ENCODE data around the gene PTGDR2. TPM values are rescaled to one million over a fixed set of nuclear protein-coding genes. Genes with fewer than 3 reads are reported as not detected.

PTGDR2 gene
- total RNA-seq, 1 donor from 2014 or later = not detected

- Histone ChIP-seq H3K4me1 (ENCODE audit: insufficient read depth, low read length) (no peaks in the 10 kb centered on the region), H3K36me3 (ENCODE audit: insufficient read depth, low read length) (peaks cover 60% of the 10 kb centered on the region), H3K9me3 (ENCODE audit: insufficient read depth, low read depth, low read length) (no peaks in the 10 kb centered on the region), H3K79me2 (ENCODE audit: insufficient read depth, low read length) (peaks cover 18% of the 10 kb centered on the region), H3K9ac (ENCODE audit: low read length) (no peak overlapping the region), H3K4me2 (ENCODE audit: low read length) (no peak overlapping the region), H4K20me1 (ENCODE audit: insufficient read depth, low read length) (peaks cover 64% of the 10 kb centered on the region), H3K27ac (ENCODE audit: low read depth, low read length) (peak overlapping the region; percentile 4), H2AFZ (ENCODE audit: low read depth, low read length) (no peak overlapping the region), H3K4me3 (ENCODE audit: insufficient read depth, low read depth, low read length) (no peak overlapping the region), H3K27me3 (ENCODE audit: insufficient read depth, low read length) (no peaks in the 10 kb centered on the region)
- Mint-ChIP-seq H3K4me3 (ENCODE audit: unreplicated experiment) (no peak overlapping the region), H3K9me3 (ENCODE audit: unreplicated experiment) (no peaks in the 10 kb centered on the region), H3K36me3 (ENCODE audit: low read depth, unreplicated experiment) (peaks cover 13% of the 10 kb centered on the region), H3K27me3 (ENCODE audit: low read depth, unreplicated experiment) (no peaks in the 10 kb centered on the region), H3K27ac (ENCODE audit: unreplicated experiment) (no peak overlapping the region), H3K4me1 (ENCODE audit: low read depth, unreplicated experiment) (peaks cover 3% of the 10 kb centered on the region)
- DNase-seq (ENCODE audit: low read depth) (peak; percentile 22), FAIRE-seq (no peak)
- TF ChIP-seq CTCF (IDR thresholded peaks at IDR 0.05; ENCODE audit: insufficient read depth, low read depth, low read length) = peak; percentile 99
- TF ChIP-seq EZH2 (IDR thresholded peaks at IDR 0.05; ENCODE audit: insufficient read depth, low read length) = no peak
Measured at GRCh38 chr11:60899046-60899936, 43.5 kb upstream of the PTGDR2 start.

GRCh38 chr11:60897496-60897895 lies 41.7 kb upstream of the PTGDR2 start:
- H3K4me2 ChIP-seq (ENCODE audit: low read length) = no peak overlapping the region
- H3K27ac ChIP-seq (ENCODE audit: low read depth, low read length) = no peak overlapping the region
- H3K36me3 ChIP-seq (ENCODE audit: insufficient read depth, low read length) = peaks cover 62% of the 10 kb centered on the region
- Mint-ChIP-seq H3K4me3 (ENCODE audit: unreplicated experiment) (no peak overlapping the region), H3K4me1 (ENCODE audit: low read depth, unreplicated experiment) (no peaks in the 10 kb centered on the region), H3K27me3 (ENCODE audit: low read depth, unreplicated experiment) (no peaks in the 10 kb centered on the region), H3K9me3 (ENCODE audit: unreplicated experiment) (no peaks in the 10 kb centered on the region), H3K27ac (ENCODE audit: unreplicated experiment) (no peak overlapping the region), H3K36me3 (ENCODE audit: low read depth, unreplicated experiment) (peaks cover 14% of the 10 kb centered on the region)
- H3K27me3 ChIP-seq (ENCODE audit: insufficient read depth, low read length) = no peaks in the 10 kb centered on the region
- H2AFZ ChIP-seq (ENCODE audit: low read depth, low read length) = no peak overlapping the region
- no peak overlapping the region for H3K9ac ChIP-seq (ENCODE audit: low read length)
- TF ChIP-seq CTCF (IDR thresholded peaks at IDR 0.05; ENCODE audit: insufficient read depth, low read depth, low read length) = no peak
- TF ChIP-seq EZH2 (IDR thresholded peaks at IDR 0.05; ENCODE audit: insufficient read depth, low read length) = no peak
- no peak for FAIRE-seq
- H3K79me2 ChIP-seq (ENCODE audit: insufficient read depth, low read length) = no peaks in the 10 kb centered on the region
- H3K4me3 ChIP-seq (ENCODE audit: insufficient read depth, low read depth, low read length) = no peak overlapping the region
- H3K9me3 ChIP-seq (ENCODE audit: insufficient read depth, low read depth, low read length) = no peaks in the 10 kb centered on the region
- no peaks in the 10 kb centered on the region for H3K4me1 ChIP-seq (ENCODE audit: insufficient read depth, low read length)
- H4K20me1 ChIP-seq (ENCODE audit: insufficient read depth, low read length) = peaks cover 46% of the 10 kb centered on the region
- no peak for DNase-seq (ENCODE audit: low read depth)

- Histone ChIP-seq H3K36me3 (ENCODE audit: insufficient read depth, low read length) (peaks cover 57% of the 10 kb centered on the region), H3K4me1 (ENCODE audit: insufficient read depth, low read length) (no peaks in the 10 kb centered on the region), H3K4me3 (ENCODE audit: insufficient read depth, low read depth, low read length) (no peak overlapping the region), H4K20me1 (ENCODE audit: insufficient read depth, low read length) (peaks cover 41% of the 10 kb centered on the region), H2AFZ (ENCODE audit: low read depth, low read length) (no peak overlapping the region), H3K9me3 (ENCODE audit: insufficient read depth, low read depth, low read length) (no peaks in the 10 kb centered on the region), H3K9ac (ENCODE audit: low read length) (no peak overlapping the region), H3K79me2 (ENCODE audit: insufficient read depth, low read length) (no peaks in the 10 kb centered on the region), H3K27ac (ENCODE audit: low read depth, low read length) (no peak overlapping the region), H3K27me3 (ENCODE audit: insufficient read depth, low read length) (no peaks in the 10 kb centered on the region), H3K4me2 (ENCODE audit: low read length) (no peak overlapping the region)
- no peaks in the 10 kb centered on the region for H3K9me3 Mint-ChIP-seq (ENCODE audit: unreplicated experiment)
- no peaks in the 10 kb centered on the region for H3K27me3 Mint-ChIP-seq (ENCODE audit: low read depth, unreplicated experiment)
- H3K4me3 Mint-ChIP-seq (ENCODE audit: unreplicated experiment) = no peak overlapping the region
- no peak overlapping the region for H3K27ac Mint-ChIP-seq (ENCODE audit: unreplicated experiment)
- peaks cover 13% of the 10 kb centered on the region for H3K36me3 Mint-ChIP-seq (ENCODE audit: low read depth, unreplicated experiment)
- no peaks in the 10 kb centered on the region for H3K4me1 Mint-ChIP-seq (ENCODE audit: low read depth, unreplicated experiment)
- FAIRE-seq = no peak
- no peak for TF ChIP-seq CTCF (IDR thresholded peaks at IDR 0.05; ENCODE audit: insufficient read depth, low read depth, low read length)
- no peak for TF ChIP-seq EZH2 (IDR thresholded peaks at IDR 0.05; ENCODE audit: insufficient read depth, low read length)
- DNase-seq (ENCODE audit: low read depth) = no peak
Measured at GRCh38 chr11:60895687-60896086, 39.9 kb upstream of the PTGDR2 start.
